HL-60 (cell line): ENCODE measurements around the gene SCYGR5.

ENCODE experiments used
- DNase-seq, 2 experiments: peaks; one replicate each; pipeline ENCODE4 v3.0.0-alpha.2; 2010 to 2020; ENCODE audit warnings: low read depth in 1 of 2, low spot score in 1 of 2
- H3K27ac ChIP-seq: fragments of 250-450 bp; sonication (Bioruptor Pico); replicated peaks from 2 replicates; pipeline ENCODE4 v1.5.1; 2020; ENCODE audit warnings: mild to moderate bottlenecking, moderate library complexity
- H3K27me3 ChIP-seq: fragments of 250-450 bp; sonication (Bioruptor Pico); 2 replicates; pipeline ENCODE4 v1.5.1; 2021; ENCODE audit warnings: mild to moderate bottlenecking, moderate library complexity; ENCODE audit not compliant: insufficient read depth, poor library complexity, severe bottlenecking
- H3K4me3 ChIP-seq: replicated peaks from 2 replicates; pipeline ENCODE4 v1.5.1; 2011; ENCODE audit warnings: mild to moderate bottlenecking, control low read depth, low read length; ENCODE audit not compliant: insufficient read depth
- CTCF ChIP-seq: IDR thresholded peaks from one replicate; pipeline ENCODE4 v1.5.1; 2011; ENCODE audit warnings: low read length, control low read depth, inconsistent platforms; ENCODE audit not compliant: insufficient read depth
- GABPA ChIP-seq: IDR thresholded peaks from 2 replicates; pipeline ENCODE4 v1.6.1; 2012; ENCODE audit warnings: low read depth
- POLR2AphosphoS5 ChIP-seq: IDR thresholded peaks from 2 replicates; pipeline ENCODE4 v1.6.1; 2012; ENCODE audit warnings: low read depth
- REST ChIP-seq: IDR thresholded peaks from 2 replicates; pipeline ENCODE4 v1.6.1; 2012; ENCODE audit warnings: low read depth; ENCODE audit not compliant: insufficient replicate concordance
- SPI1 ChIP-seq: IDR thresholded peaks from 2 replicates; pipeline ENCODE4 v1.6.1; 2012; ENCODE audit warnings: low read depth, mild to moderate bottlenecking, borderline replicate concordance

SCYGR5 gene

DNA sequence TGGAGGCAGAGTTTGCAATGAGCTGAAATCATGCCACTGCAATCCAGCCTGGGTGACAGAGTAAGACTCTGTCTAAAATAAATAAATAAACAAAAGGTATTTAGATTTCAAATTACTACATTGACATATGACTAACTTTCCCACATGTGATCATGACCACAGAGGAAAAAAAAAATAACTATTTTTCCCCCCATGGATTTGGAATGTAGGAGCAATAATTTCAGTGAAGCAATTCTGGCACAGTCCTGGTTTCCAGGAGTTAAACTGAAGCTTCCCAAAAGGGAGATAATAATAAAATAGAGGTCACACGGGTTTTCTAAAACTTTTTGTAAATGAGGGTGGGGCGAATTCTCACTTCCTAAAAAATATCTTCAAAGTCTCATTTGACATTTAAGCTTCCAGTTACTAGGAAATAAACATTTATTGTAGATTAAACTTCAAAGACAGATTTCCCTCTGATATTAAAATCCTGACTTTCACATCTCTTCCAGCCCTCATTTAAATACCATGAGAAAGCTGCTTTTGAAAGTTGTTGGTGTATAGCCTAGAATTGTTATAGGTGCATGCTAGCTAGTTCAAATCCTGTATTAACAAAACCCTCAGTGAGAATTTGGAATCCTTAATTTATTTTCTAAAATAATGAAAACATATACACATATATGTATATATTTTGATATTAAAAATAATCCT, 30.5 kb downstream of the SCYGR5 start:
- H3K27me3 ChIP-seq: peaks cover 4% of the 10 kb centered on the region
- H3K27ac ChIP-seq: no peak overlapping the region
- no peak overlapping the region for H3K4me3 ChIP-seq
- no peak for TF ChIP-seq CTCF
- TF ChIP-seq SPI1: no peak
- no peak for TF ChIP-seq POLR2AphosphoS5
- TF ChIP-seq REST: no peak
- TF ChIP-seq GABPA: no peak
- no peak for DNase-seq

GRCh38 chr2:227701556-227701955, 35.0 kb downstream of the SCYGR5 start:
- no peaks in the 10 kb centered on the region for H3K27me3 ChIP-seq
- TF ChIP-seq SPI1 (no peak), POLR2AphosphoS5 (no peak), CTCF (no peak), REST (no peak), GABPA (no peak)
- DNase-seq: no peak
- H3K4me3 ChIP-seq: no peak overlapping the region
- H3K27ac ChIP-seq: no peak overlapping the region

- no peak overlapping the region for H3K27ac ChIP-seq
- DNase-seq: no peak
- no peak for TF ChIP-seq CTCF
- no peak for TF ChIP-seq POLR2AphosphoS5
- no peak for TF ChIP-seq REST
- no peak for TF ChIP-seq SPI1
- TF ChIP-seq GABPA: no peak
- H3K4me3 ChIP-seq: no peak overlapping the region
- H3K27me3 ChIP-seq: no peaks in the 10 kb centered on the region
Observed at GRCh38 chr2:227703280-227703732, 36.7 kb downstream of the SCYGR5 start.
